ENCODE data around the gene SRD5A2.

SRD5A2 gene

DNA sequence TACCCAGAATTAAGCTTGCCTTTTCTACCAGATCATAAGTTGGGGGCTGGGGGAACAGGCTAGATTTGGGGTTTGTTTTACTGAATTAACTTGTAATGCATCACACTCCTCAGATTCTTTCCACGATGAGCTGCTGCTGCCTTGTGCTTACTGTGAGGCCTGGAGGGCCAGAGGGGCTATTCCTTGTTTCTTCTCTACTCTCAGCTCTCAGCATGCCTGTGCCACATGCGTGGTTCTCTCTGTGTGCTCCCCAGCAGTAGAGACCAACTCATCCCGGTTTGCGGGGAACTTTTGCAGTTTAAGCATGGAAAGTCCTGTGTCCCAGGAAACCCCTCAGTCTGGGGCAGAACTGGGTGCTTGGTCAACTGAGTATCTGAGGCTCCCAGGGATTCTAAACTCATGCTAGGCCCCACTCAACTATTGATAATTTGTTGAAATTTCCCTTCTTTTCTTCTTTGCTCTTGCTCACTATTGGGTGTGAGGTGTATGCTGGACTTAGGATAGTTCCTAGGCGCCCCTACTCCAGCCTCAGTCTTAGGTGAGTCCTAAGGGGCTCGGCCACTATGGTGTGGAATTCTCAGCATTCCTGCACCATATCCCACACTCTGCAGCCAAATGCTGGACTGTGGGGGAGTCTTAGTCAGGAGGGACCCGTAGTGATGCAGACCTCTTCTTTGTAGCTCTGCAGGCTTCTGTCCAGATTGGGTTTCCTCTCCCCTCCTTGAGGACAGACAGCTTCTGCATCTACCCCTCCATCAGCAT, 63.1 kb downstream of the SRD5A2 start:
- no peak for TF ChIP-seq NFRKB (IDR thresholded peaks at IDR 0.05)
- TF ChIP-seq L3MBTL2 (conservative IDR thresholded peaks at IDR 0.05): no peak
- TF ChIP-seq FOXK2 (IDR thresholded peaks at IDR 0.05): no peak
- TF ChIP-seq LEF1 (IDR thresholded peaks at IDR 0.05; ENCODE audit: borderline replicate concordance): no peak
- no peak for TF ChIP-seq HDGF (IDR thresholded peaks at IDR 0.05; ENCODE audit: borderline replicate concordance)
- no peak for TF ChIP-seq FOXM1 (IDR thresholded peaks at IDR 0.05; ENCODE audit: borderline replicate concordance)
- TF ChIP-seq, protein P1, sequence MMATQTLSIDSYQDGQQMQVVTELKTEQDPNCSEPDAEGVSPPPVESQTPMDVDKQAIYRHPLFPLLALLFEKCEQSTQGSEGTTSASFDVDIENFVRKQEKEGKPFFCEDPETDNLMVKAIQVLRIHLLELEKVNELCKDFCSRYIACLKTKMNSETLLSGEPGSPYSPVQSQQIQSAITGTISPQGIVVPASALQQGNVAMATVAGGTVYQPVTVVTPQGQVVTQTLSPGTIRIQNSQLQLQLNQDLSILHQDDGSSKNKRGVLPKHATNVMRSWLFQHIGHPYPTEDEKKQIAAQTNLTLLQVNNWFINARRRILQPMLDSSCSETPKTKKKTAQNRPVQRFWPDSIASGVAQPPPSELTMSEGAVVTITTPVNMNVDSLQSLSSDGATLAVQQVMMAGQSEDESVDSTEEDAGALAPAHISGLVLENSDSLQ (IDR thresholded peaks at IDR 0.05): no peak
- TF ChIP-seq FOXA1 (IDR thresholded peaks at IDR 0.05): no peak
- no peak for TF ChIP-seq CTBP1 (IDR thresholded peaks at IDR 0.05; ENCODE audit: borderline replicate concordance)
- no peak for TF ChIP-seq ARNT (IDR thresholded peaks at IDR 0.05)
- no peak for TF ChIP-seq SP1 (IDR thresholded peaks at IDR 0.05)
- no peak for TF ChIP-seq SUZ12 (IDR thresholded peaks at IDR 0.05)
- TF ChIP-seq TARDBP (IDR thresholded peaks at IDR 0.05): no peak
- no peak for TF ChIP-seq ZNF384 (IDR thresholded peaks at IDR 0.05)
- TF ChIP-seq ELF4 (IDR thresholded peaks at IDR 0.05): no peak
- CTCF ChIA-PET: no interaction called here
- no peak for DNase-seq (ENCODE audit: extremely low spot score)
- POLR2A ChIA-PET: no interaction called here

DNA sequence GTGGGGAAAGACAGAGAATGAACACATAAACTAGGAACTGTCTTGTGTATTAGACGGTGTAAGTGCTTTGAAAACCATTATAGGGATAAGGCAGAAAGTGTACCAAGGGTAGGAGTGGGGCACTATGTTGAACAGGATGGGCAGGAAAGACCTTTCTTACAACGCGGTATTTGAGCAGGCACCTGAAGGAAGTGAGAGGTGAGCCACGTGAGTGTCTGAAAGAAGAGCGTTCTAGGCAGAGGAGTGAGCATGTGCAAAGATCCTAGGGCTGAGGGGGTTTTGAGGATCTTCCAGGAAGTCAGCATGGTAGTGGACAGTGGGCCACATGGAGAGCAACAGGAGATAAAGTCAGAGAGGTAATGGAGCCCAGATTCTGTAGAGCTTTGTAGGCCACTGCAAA, 65.2 kb downstream of the SRD5A2 start:
- no peak for DNase-seq (ENCODE audit: extremely low spot score)
- ChIA-PET CTCF (no interaction called here), POLR2A (no interaction called here)
- no peak for TF ChIP-seq BHLHE40 (IDR thresholded peaks at IDR 0.05; ENCODE audit: borderline replicate concordance)
- no peak for TF ChIP-seq HDGF (IDR thresholded peaks at IDR 0.05; ENCODE audit: borderline replicate concordance)
- TF ChIP-seq TARDBP (IDR thresholded peaks at IDR 0.05): no peak
- TF ChIP-seq SUZ12 (IDR thresholded peaks at IDR 0.05): no peak
- no peak for TF ChIP-seq FOXA1 (IDR thresholded peaks at IDR 0.05)
- TF ChIP-seq FOXM1 (IDR thresholded peaks at IDR 0.05; ENCODE audit: borderline replicate concordance): no peak
- TF ChIP-seq FOXK2 (IDR thresholded peaks at IDR 0.05): no peak
- TF ChIP-seq, protein P1 (IDR thresholded peaks at IDR 0.05): no peak
- TF ChIP-seq L3MBTL2 (conservative IDR thresholded peaks at IDR 0.05): no peak
- no peak for TF ChIP-seq SP1 (IDR thresholded peaks at IDR 0.05)
- TF ChIP-seq LEF1 (IDR thresholded peaks at IDR 0.05; ENCODE audit: borderline replicate concordance): no peak
- no peak for TF ChIP-seq CTBP1 (IDR thresholded peaks at IDR 0.05; ENCODE audit: borderline replicate concordance)
- TF ChIP-seq ARNT (IDR thresholded peaks at IDR 0.05): no peak
- no peak for TF ChIP-seq ELF4 (IDR thresholded peaks at IDR 0.05)
- no peak for TF ChIP-seq NFRKB (IDR thresholded peaks at IDR 0.05)
- TF ChIP-seq ZNF384 (IDR thresholded peaks at IDR 0.05): no peak

DNA sequence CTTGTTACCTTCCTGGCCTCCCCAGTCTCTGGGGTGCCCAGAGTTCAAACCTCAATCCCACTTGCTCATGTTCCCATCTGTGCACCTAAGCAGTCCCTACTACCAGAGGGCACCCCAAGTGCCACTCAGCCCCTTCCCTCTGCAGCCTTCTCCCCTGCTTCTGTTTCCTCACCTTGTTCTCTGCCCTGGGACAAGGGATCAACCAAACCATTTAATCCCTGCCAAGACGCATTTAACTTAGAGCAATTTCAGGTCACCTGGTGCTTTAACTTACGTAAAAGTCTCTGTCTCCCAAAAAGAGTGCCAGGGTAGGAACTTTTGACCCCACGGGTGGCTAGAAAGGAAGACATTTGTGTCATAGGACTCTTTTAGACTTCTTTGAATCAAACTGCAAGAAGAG, 67.2 kb downstream of the SRD5A2 start:
- TF ChIP-seq SUZ12 (IDR thresholded peaks at IDR 0.05) (no peak), FOXA1 (IDR thresholded peaks at IDR 0.05) (no peak), ZNF384 (IDR thresholded peaks at IDR 0.05) (no peak), BHLHE40 (IDR thresholded peaks at IDR 0.05; ENCODE audit: borderline replicate concordance) (no peak), HDGF (IDR thresholded peaks at IDR 0.05; ENCODE audit: borderline replicate concordance) (no peak), L3MBTL2 (conservative IDR thresholded peaks at IDR 0.05) (no peak), FOXK2 (IDR thresholded peaks at IDR 0.05) (no peak), LEF1 (IDR thresholded peaks at IDR 0.05; ENCODE audit: borderline replicate concordance) (no peak), ELF4 (IDR thresholded peaks at IDR 0.05) (no peak), NFRKB (IDR thresholded peaks at IDR 0.05) (no peak), ARNT (IDR thresholded peaks at IDR 0.05) (no peak), TARDBP (IDR thresholded peaks at IDR 0.05) (no peak), SP1 (IDR thresholded peaks at IDR 0.05) (no peak), CTBP1 (IDR thresholded peaks at IDR 0.05; ENCODE audit: borderline replicate concordance) (no peak), FOXM1 (IDR thresholded peaks at IDR 0.05; ENCODE audit: borderline replicate concordance) (no peak)
- TF ChIP-seq, protein P1 (IDR thresholded peaks at IDR 0.05): no peak
- CTCF ChIA-PET: no interaction called here
- DNase-seq (ENCODE audit: extremely low spot score): no peak
- POLR2A ChIA-PET: no interaction called here

DNA sequence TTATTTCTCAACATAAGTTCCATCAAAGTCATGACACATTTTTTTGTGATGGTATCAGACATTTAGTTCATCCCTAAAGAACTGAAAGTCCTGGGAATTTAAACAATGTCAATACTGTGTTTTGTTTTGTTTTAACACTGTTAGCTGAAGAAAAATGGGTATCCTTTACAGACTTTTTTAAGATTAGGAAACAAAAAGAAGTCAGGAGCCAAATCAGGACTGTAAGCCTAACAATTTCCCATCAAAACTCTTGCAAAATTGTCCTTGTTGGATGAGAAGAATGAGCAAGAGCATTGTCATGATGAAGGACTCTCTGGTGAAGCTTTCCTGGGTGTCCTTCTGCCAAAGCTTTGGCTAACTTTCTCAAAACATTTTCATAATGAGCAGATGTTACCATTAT, 69.4 kb downstream of the SRD5A2 start:
- POLR2A ChIA-PET: no interaction called here
- no peak for DNase-seq (ENCODE audit: extremely low spot score)
- TF ChIP-seq NFRKB (IDR thresholded peaks at IDR 0.05) (no peak), LEF1 (IDR thresholded peaks at IDR 0.05; ENCODE audit: borderline replicate concordance) (no peak), CTBP1 (IDR thresholded peaks at IDR 0.05; ENCODE audit: borderline replicate concordance) (no peak)
- CTCF ChIA-PET: no interaction called here

DNA sequence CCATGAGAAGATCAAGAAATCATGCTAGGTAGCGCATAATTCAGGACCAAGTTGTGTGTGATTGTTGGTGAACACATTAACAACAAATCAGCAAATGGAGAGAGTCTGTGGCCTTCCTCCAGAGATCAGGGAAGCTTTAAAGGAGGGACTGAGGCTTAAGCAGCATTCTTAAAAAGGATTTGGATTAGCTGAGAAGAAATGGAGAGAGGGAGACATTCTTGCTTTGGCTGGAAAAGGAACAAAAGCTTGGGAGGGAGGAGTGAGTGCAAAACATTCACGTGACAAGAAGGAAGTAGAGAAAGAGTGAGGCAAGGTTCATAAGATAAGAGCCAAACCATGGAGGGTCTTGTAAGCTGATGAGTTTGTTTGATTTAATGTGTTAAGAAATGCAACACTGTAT, 75.6 kb downstream of the SRD5A2 start:
- POLR2A ChIA-PET: no interaction called here

More for the DNA sequence above, 75.6 kb downstream of the SRD5A2 start:
- no peak for DNase-seq (ENCODE audit: extremely low spot score)
- TF ChIP-seq, protein P1 (IDR thresholded peaks at IDR 0.05): no peak
- TF ChIP-seq FOXA1 (IDR thresholded peaks at IDR 0.05): no peak
- TF ChIP-seq ARNT (IDR thresholded peaks at IDR 0.05): no peak
- no peak for TF ChIP-seq ELF4 (IDR thresholded peaks at IDR 0.05)
- no peak for TF ChIP-seq LEF1 (IDR thresholded peaks at IDR 0.05; ENCODE audit: borderline replicate concordance)
- TF ChIP-seq TARDBP (IDR thresholded peaks at IDR 0.05): no peak
- TF ChIP-seq SP1 (IDR thresholded peaks at IDR 0.05): no peak
- CTCF ChIA-PET: no interaction called here
